HG03108 (cell line): Measurements from ENCODE around the gene ATP13A1.
"Not testable (repeated sequence)": the region's sequence is repeated elsewhere in the genome, so short reads cannot be mapped to it uniquely, and the experiment has no call there.

ENCODE experiments used
- ATAC-seq: cut with Tn5 transposase; IDR thresholded peaks from one replicate; pipeline ENCODE4 v1.9.1; 2021; ENCODE audit warnings: moderate library complexity; ENCODE audit not compliant: unreplicated experiment

ATP13A1 gene

DNA sequence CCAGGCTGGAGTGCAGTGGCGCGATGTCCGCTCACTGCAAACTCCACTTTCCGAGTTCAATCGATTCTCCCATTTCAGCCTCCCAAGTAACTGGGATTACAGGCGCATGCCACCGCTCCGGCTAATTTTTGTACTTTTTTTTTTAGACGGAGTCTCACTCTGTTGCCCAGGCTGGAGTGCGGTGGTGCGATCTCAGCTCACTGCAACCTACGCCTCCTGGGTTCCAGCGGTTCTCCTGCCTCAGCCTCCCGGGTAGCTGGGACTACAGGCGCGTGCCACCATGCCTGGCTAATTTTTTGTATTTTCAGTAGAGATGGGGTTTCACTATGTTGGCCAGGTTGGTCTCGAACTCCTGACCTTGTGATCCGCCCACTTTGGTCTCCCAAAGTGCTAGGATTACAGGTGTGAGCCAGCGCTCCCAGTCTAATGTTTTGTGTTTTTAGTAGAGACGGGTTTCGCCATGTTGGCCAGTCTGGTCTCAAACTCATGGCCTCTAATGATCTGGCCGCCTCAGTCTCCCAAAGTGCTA, 2.0 kb upstream of the ATP13A1 start:
- ATAC-seq = not testable (repeated sequence)

DNA sequence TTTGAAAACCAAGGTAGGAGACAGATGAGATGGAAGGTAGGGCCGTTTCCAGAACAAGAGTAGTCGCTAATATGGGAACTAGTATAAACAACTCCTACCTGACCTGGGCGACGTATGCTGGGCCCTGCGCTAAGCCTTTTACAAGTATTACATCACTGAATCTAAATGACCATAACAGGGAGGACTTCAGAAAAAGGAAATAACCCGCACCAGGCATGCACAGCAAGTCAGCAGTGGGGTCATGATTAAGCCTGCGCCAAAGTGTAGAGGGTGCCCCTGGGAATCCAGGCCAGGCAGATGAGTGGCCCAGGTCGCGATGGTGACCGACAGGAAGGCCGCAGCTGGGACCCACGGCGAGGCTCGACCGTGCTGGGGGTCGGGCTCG, 613 bp downstream of the ATP13A1 start:
- ATAC-seq = no peak

DNA sequence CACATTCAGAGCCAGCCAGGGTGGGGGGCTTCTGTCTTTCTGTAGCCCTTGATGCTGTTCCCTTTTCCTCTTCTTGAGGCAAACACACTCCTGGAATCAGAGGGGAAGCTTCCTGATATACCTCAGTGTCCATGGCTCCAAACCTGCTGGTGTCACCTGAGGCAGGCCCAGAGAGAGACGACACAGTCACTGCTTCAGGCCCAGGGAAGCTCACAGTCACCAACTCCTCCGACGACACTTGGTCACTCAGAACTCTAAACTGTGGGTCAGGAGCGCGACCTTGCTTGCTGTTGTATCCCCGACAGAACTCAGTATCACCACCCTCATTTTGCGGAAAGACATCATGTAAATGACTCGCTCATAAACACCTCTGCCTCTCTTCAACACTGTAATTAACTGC, 1.1 kb downstream of the ATP13A1 start:
- no peak for ATAC-seq

DNA sequence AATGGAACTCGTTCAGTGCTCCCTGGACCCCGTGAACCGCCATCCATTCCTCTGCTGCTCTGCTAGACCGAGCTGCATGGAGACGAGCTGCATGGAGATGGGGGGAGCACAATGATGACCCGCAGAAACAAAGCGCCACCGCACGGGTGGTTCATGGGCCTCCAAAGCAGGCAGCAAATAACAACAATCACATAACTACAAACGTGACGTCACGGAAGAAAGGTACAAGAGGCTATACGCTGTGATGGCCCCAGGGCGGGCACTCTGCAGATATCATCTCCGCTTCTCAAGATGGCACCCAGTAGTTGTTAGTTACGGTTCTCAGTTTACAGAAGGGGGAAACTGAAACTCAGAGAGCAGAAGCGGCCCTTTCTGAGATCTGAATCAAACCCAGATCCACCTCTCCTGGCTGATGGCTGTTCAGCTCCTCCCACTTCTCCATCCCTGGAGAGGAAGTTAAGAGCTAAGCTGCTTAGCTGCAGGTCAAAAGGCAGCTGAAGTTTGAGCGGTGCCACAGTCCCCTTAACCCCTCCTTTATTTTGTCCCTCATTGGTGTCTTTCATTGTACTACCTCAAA, 1.7 kb downstream of the ATP13A1 start:
- peak; percentile 33 for ATAC-seq

DNA sequence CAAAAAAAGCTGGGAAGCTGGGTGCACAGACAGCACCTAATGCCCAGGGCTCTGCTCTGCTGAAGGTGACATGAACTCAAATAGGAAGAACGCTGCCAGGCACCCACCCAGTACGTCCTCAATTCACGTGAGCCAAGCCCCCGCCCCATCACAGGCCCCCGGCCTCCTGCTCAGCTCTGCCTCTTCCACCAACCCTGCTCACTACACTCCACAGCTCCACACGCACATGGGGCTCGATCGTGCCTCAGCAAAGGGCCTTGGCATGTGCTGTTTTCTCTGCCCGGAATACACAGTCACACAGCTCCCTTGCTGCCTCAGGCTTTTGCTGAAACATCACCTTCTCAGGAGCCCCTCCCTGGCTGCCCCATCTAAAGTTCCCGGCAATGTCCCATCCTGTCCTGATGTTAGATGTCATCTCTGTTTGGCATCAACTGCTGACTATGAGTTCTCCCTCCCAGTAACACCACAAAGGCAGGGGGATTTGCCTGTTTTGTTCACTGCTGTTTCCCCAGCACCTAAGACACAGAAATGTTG, 2.3 kb downstream of the ATP13A1 start:
- ATAC-seq = no peak

DNA sequence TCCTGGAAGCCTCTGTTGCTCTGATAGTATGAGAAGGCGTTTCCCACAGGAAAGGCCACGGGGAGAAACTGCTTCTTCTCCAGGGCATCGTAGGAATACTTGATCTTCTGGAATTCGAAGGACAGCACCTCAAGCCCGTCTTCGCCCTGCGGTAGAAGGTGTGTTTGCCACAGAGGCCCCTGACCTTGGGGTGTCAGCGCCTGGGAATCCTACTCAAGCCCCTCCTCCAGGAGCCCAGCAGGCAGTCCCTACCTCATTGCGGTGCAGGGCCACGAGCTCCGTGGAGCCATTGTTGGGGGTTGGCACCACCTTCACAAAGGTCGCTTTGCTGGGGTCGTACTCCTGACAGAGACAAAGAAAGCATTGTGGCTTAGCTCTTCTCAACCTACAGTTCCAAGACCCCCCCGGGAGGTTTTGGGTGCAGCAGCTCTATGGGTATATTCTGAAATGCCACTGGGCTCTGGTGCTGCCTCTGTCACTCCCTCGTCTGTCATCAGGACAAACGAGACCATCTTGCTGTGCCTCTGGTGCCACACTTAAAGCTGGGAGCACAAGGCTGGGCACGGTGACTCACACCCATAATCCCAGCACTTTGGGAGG, 3.7 kb downstream of the ATP13A1 start:
- ATAC-seq = no peak

DNA sequence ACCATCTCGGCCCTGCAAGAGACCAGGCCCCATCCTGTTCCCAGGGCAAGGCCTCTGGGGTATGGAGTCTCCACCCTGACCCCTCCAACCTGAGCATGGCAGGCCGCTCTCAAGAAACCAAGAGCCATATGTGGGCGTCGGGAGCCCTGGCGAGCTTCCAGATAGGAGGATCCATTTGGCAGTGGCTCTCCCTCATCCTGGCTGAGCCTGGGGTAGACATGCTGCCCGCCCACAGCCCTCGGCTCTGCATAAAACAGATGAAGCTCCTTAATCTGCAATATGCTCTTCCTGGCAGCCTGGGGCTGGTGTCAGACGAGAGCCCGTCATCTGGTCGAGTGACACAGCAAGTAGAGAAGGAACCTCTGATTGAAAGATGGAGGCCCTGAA, 6.1 kb downstream of the ATP13A1 start:
- no peak for ATAC-seq

DNA sequence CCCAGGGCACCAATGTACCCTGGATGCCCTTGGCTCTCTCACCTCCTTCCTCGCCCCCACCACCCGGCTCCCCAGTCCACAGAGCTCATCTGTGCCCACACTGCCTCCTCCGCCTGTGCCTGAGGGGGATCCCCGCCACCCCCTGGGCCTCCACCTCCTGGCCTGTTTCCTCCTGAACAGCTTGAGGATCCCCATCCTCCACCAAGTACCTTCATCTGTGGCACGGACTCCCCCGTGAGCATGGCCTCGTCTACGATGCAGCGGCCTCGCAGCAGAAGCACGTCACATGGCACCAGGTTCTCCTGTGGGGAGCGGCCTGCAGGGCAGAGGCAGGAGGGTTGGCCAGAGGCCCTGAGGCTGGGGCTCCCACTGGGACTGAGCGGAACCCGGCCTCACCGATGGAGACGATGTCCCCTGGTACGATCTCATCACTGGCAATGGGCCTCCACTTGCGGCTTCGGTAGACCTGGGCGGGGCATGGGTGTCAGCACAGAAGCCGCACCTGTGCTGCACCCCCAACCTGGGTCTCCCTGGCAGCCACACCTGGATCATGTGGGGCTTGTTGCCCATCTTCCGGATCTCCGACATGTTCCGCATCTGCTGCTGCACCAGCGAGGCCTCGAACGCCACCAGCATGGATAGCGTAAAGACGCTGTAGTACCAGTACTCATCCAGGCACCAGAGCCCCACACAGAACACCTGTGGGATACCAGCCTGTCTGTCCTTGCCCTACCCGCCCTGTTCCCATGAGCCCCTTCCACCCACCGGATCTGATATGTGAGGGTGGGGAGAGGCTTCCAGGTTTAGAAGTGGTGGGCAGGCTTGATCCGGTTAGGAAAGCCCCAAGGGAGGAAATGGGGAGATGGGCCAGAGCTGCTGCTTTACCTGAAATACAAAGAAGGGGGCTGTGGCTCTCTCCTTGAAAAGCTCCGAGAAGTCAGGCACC, 6.8 kb downstream of the ATP13A1 start:
- no peak for ATAC-seq

DNA sequence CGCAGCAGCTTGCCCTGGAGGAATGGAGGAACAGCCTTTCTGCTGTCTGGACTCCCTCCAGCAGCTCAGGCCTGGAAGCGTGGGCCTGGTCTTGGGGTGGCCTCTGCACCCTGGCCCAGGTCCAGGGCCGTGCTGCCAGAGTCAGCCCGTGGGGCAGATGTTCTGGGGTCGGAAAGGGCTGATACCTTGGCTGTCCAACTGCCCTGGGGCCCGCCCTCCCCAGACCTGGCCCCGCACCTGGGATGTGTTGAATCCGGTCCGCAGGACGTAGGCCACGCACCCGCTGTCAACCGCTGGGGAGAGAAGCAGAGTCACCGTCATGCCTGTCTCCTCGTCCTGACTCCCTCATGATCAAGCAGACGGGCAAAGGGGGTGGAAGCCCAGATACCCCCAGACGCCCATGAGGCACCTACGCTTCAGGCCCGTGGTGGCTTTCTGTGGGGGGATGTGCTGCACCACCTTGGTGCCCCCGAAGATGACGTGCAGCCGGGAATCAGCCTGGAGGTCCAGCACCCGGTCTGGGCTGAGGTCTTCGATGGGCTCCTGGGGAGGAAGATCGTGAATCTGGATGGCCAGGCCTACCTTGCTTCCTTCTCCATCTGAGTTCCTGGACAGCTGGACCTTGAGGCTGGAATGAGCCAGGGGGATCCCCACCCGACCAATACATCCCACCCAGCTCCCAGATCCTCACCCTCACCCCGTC, 7.7 kb downstream of the ATP13A1 start:
- ATAC-seq = no peak

DNA sequence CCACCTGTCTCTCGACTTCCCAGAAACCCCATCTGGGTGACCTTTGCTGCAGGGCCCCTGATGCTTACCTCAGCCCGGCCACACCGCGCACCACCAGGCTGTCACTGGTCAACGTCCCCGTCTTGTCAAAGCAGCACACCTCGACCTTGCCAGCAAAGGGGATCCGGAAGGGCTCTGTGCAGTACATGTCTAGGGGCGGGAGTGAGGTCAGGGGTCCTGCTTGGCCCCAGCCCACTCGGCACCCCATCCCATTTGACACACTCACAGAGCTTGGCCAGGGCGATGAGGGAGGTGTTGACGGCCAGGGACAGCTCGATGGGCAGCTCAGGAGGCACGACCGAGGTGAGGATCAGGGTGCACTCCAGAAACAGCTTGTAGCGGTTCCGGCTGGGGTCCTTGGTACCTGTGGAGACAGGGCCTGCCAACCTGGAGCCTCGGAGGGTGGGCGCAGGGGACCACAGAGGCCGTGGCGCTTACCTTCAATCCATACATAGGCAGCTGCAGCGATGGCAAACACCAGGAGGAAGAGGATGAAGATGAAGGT, 8.4 kb downstream of the ATP13A1 start:
- no peak for ATAC-seq

DNA sequence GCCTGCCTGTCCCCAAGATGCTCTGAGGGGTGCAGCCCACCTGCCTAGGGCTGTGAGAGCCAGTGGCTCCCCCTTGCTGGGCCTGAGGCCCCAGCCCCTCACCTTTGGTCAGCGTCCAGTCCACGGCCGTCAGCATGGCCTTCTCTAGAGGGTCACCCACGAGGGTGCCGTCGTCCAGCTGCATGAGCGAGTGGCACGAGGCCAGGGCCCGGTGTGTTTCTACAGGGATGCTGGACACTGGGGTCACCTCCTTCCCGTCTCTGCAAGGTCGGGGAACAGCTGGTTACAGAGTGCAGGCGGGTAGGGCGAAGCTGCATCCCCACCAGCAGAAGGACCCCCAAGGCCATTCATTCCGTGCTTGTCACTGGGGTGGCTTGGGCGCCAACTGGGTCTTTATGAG, 9.0 kb downstream of the ATP13A1 start:
- no peak for ATAC-seq

DNA sequence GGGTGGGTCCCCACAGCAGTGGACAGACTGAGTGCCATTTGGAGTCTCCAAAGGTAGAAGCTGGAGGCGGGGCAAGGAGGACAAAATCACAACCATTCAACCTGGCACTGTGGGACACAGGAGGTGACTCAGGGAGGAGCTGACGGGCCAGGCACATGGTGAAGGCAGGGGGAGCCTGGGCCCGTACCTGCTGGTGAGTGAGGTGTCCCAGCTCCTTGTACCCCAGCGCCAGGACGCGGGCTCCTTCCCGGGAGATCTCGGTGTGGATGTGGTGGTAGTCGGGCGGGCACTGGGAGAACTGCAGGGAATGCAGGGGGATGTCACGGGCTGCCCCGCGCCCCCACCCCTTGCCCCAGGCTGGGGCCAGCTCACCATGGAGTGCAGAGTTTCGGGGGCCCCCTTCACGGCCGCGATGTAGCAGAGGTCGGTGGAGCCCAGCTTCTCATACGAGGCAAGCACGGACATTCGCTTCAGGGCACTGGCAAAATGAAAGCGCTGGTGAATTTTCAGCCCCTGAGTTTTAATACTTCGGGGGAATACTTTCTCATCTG, 9.8 kb downstream of the ATP13A1 start:
- ATAC-seq = no peak

DNA sequence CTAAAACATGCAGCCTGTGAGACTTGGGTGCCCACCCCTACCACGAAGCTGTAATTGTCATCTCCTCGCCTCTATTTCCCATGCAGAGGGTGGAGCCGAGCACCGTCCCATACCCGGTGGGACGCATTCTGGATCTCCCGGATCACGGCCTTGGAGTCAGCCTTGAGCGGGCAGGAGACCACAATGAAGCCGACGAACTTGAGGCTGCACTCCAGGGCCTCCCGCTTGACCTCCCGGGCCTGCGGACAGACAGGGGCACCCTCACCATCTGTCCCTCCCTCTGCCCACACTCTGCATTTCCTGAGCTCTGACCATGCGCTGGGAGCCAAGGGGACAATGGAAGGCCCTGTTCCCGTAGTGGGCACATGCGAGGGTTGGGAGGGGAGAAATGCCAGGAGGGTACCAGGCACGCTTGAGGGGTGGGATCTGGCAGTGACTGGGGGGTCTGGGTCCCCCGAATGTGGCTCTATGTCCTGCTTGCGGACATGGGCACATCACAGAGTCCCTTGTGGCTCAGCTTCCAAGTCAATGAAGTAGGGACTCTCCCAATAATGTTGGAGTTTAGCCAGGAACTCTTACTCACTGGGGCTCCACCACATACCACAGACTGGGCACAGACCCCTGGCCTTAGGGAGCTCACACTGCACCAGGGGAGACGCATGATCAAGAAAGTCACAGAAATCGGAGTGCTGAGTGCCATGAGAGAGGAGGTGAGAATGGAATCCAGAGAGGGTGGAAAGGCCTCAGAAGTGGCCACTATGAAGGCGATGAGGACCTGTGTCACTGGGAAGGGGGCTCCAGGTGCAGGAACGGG, 10.8 kb downstream of the ATP13A1 start:
- no peak for ATAC-seq

DNA sequence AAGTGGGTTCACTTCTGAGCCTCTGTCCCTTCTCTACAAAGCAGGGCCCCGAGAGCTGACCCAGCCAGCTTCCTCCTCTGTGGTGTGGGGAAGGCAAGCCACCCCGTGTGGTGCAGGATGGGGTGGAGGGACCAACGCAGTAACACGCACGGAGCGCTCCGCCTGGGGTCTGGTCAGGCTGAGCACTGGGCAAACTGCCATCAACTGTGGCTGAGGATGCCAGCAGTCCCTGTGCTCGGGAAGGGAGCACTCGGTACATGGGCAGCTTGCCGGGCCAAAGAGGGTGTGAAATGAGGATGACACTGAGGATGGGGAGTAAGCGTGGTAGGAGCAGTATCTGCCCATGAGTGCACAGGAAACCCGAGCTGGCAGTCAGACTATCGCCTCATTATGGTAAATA, 12.4 kb downstream of the ATP13A1 start:
- ATAC-seq = no peak

DNA sequence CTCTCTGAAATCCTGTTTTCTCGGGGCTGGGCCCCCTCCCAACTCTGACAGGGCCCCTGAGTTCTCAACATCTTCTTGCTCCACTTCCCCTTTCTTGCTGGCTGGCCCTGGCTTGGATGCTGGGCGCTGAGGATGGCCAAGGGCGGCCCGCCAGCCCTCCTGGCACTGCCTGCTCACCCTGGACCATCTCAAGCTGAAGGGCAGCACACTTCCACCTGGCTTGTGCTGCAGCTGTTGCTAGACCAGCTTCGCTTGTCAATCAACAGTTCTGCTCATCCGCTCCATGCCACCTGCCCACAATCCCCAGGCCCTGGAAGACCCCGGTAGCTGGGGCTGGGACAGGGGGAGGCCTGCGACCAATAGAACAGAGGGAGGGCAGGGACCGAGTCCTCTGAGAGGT, 13.1 kb downstream of the ATP13A1 start:
- ATAC-seq = no peak

DNA sequence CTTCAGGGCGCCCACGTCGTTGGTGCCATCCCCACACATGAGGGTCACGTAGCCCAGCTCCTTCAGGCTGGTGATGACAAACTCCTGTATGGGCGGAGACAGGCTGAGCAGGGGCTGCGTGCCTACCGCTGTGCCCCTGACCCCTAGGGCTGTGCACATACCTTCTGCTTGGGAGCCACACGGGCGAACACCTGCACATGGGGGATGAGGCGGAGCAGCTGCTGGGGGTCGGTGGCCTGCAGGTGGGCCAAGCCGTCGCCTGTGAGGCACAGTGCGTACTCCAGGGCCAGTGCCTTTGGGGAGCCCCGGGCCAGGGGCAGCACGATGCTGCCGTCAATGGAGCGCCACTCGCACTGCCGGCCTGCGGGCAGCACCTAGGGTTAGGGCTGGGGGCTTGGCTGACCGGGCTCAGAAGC, 13.9 kb downstream of the ATP13A1 start:
- ATAC-seq = no peak

DNA sequence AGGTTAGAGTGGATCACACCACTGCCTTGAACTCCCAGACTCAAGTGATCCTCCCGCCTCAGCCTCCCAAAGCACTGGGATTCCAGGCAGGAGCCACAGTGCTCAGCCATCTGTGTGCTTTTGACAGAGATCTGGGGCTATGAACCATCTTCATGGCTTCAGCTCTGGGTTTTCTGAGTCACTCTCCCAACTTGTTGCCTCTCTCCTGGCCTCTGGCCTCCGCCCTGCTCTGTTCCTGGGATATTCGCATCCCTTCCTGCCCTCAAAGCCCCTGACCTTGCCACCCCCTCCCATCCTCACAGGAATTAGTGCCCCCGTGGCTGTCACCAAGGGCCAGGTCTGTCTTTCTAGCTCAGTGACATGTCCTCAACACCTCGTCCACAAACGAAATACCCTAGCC, 14.3 kb downstream of the ATP13A1 start:
- ATAC-seq = no peak

DNA sequence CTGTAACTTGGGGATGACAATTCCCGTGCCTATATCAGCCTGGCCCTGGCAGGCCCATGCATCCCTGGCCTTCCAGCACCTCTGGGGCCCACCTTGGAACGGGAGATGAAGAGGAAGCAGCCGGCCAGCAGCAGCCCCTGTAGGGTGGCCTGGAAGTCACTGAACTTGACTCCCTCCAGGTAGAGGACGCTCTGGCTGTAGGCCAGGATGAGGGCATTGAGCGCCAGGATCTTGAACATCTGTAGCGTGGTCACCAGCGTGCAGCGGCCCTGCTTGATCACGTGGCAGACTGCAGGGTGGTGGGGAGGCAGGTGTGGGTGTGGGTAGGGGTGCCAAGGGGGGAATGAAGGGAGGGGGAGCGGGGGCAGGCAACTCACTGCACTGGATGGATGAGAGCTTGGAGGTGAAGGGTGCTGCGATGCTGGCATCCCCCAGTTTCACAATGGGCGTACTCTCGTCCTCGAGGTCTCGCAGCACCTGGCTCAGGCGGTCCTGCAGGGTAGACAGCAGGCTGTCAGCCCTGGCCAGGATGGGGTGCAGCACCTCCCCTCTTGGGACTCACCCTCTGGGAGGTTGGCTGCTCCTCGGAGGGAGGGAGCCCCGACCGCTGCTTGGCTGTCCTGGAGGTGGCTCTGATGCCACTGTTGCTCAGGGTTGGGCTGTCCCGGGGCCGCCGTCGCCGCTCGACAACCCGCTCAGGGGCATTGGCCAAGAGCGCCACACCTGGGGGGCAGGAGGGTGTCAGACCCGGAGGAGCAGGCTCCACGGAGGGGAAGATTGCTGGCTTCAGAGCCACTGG, 16.2 kb downstream of the ATP13A1 start:
- no peak for ATAC-seq
